Psoas muscle (tissue), 8 donors: ENCODE results near the gene IL34. TPM values are rescaled to one million over a fixed set of nuclear protein-coding genes. Genes with fewer than 3 reads are reported as not detected.
A peak's percentile ranks its signal among the peaks of the same experiment; 100 is the strongest.

Source experiments
- ATAC-seq, 4 donors: fragments of 200-7000 bp; cut with Tn5 transposase; one replicate each; pipeline ENCODE4 v1.9.1; 2020; ENCODE audit warnings: moderate library complexity in 3 of 4, mild to moderate bottlenecking in 2 of 4
- DNase-seq, 2 donors: peaks; one replicate each; pipeline ENCODE4 v3.0.0-alpha.2; 2020
- H3K27ac ChIP-seq: fragments of 200-600 bp; one replicate; pipeline ENCODE4 v1.8.0; 2022
- H3K27me3 ChIP-seq, 3 donors: fragments of 200-600 bp in 1 of 3; one replicate each; pipeline versions ENCODE4 v1.6.1 to v1.8.0; 2013 to 2022; ENCODE audit warnings: low read length in 2 of 3, mild to moderate bottlenecking in 2 of 3, moderate library complexity in 1 of 3; ENCODE audit not compliant: insufficient read depth in 3 of 3
- H3K36me3 ChIP-seq, 2 donors: fragments of 200-600 bp in 1 of 2; one replicate each; pipeline versions ENCODE4 v1.6.1 to v1.8.0; 2013 to 2022; ENCODE audit warnings: low read depth in 1 of 2, mild to moderate bottlenecking in 1 of 2, moderate library complexity in 1 of 2; ENCODE audit not compliant: insufficient read depth in 1 of 2
- H3K4me1 ChIP-seq: fragments of 200-600 bp; one replicate; pipeline ENCODE4 v1.8.0; 2022
- H3K4me3 ChIP-seq: fragments of 200-600 bp; one replicate; pipeline ENCODE4 v1.8.0; 2022; ENCODE audit warnings: mild to moderate bottlenecking
- H3K9me3 ChIP-seq: fragments of 200-600 bp; one replicate; pipeline ENCODE4 v1.8.0; 2022
- CTCF ChIP-seq: fragments of 200-600 bp; IDR thresholded peaks from one replicate; pipeline ENCODE4 v1.8.0; 2022; ENCODE audit warnings: antibody characterized with exemption
- WGBS, 3 donors: extraction: QIAGEN DNeasy Blood & Tissue Kit; methylation state at CpG; one replicate each; pipeline versions ENCODE4 v1.1.6 to v1.1.7; 2013; 5-methylcytosine and 5-hydroxymethylcytosine counted together
- intact Hi-C, 2 donors: fragments of 100-400 bp; cut with DNase I; formaldehyde crosslinking; loops; one replicate each; pipeline versions ENCODE4 v1.11.0 to v1.14.2; 2022
- polyA plus RNA-seq, 3 donors: library from polyadenylated mRNA; stranded (reverse); fragments of 200-250 nt; gene quantifications; one replicate each; pipeline ENCODE4 v1.2.3, GENCODE V29; 2013
- total RNA-seq, 4 donors: library from RNA; stranded (reverse); fragmentation: NEBNext Ultra II Directional in 2 of 4; extraction: Animal tissue kit (Norgen Biotek cat#: 25700) in 2 of 4; gene quantifications; one replicate each; pipeline versions ENCODE4 v1.2.1 to v1.2.4, GENCODE V29; 2021 to 2023
- donor health status: healthy with polysubstance abuse.
- donor health status: DM: no; HTN: no; CAD: no; lungs with moderate emphysema.
- donor health status: Bipolar disorder and iron deficiency.
- donor health status: healthy.
- donor health status: DM: yes; HTN: yes; CAD: no.
- donor health status: DM: no; HTN: no; CAD: no.
- donor health status: DM: no; HTN: no; CAD: no.
- donor health status: DM: yes; HTN: yes; CAD: no.

IL34 gene
- total and polyA plus RNA-seq, 7 donors = 0.89 to 18.5 (median 6.5) TPM

GRCh38 chr16:70699696-70700095 lies 53.3 kb downstream of the IL34 start:
- WGBS, 3 donors = 77 to 87% (median 83%) methylated on average over 17 of the region's 17 CpGs
- no peak for DNase-seq
- peaks cover 94% of the 10 kb centered on the region for H3K4me1 ChIP-seq
- intact Hi-C loops = loop anchor here (5.0 kb wide), 1 partner anchor 38 kb away; no protein-coding TSS in a partner anchor
- no peak overlapping the region for H3K4me3 ChIP-seq
- TF ChIP-seq CTCF = no peak
- no peaks in the 10 kb centered on the region for H3K9me3 ChIP-seq
- peak overlapping the region; percentile 85 for H3K27ac ChIP-seq
- no peak for ATAC-seq
- no peaks in the 10 kb centered on the region for H3K27me3 ChIP-seq
- H3K36me3 ChIP-seq = no peaks in the 10 kb centered on the region

- H3K27me3 ChIP-seq = no peaks in the 10 kb centered on the region
- no peaks in the 10 kb centered on the region for H3K9me3 ChIP-seq
- peak overlapping the region; percentile 85 for H3K27ac ChIP-seq
- peak; percentile 8 for TF ChIP-seq CTCF
- DNase-seq = peak; percentile 83 to 93
- no peaks in the 10 kb centered on the region for H3K36me3 ChIP-seq
- peak; percentile 80 to 85 (median 84) for ATAC-seq
- peaks cover 91% of the 10 kb centered on the region for H3K4me1 ChIP-seq
- intact Hi-C loops = loop anchor here in 1 of 2 donors (5.0 kb wide), 1 partner anchor 37 kb away; no protein-coding TSS in a partner anchor
- 37 to 51% (median 48%) methylated on average over 29 to 30 of the region's 30 CpGs for WGBS, 3 donors
- H3K4me3 ChIP-seq = no peak overlapping the region
These were observed 54.0 kb downstream of the IL34 start for GRCh38 chr16:70700101-70701020.

- peaks cover 84% of the 10 kb centered on the region for H3K4me1 ChIP-seq
- no peak for ATAC-seq
- intact Hi-C loops = loop anchor here in 1 of 2 donors (5.0 kb wide), 1 partner anchor 36 kb away; no protein-coding TSS in a partner anchor
- no peak for TF ChIP-seq CTCF
- WGBS, 3 donors = 54 to 65% (median 56%) methylated on average over 3 of the region's 3 CpGs
- H3K27ac ChIP-seq = peak overlapping the region; percentile 85
- H3K36me3 ChIP-seq = no peaks in the 10 kb centered on the region
- H3K27me3 ChIP-seq = no peaks in the 10 kb centered on the region
- no peak for DNase-seq
- no peak overlapping the region for H3K4me3 ChIP-seq
- H3K9me3 ChIP-seq = no peaks in the 10 kb centered on the region
These were observed 54.7 kb downstream of the IL34 start for GRCh38 chr16:70701036-70701435.

- DNase-seq = no peak
- ATAC-seq = no peak
- Histone ChIP-seq H3K36me3 (no peaks in the 10 kb centered on the region), H3K27me3 (no peaks in the 10 kb centered on the region), H3K4me1 (peaks cover 78% of the 10 kb centered on the region), H3K9me3 (no peaks in the 10 kb centered on the region), H3K4me3 (no peak overlapping the region), H3K27ac (peak overlapping the region; percentile 85)
- no peak for TF ChIP-seq CTCF
- intact Hi-C loops = loop anchor here in 1 of 2 donors (5.0 kb wide), 1 partner anchor 36 kb away; no protein-coding TSS in a partner anchor
- 51 to 68% (median 63%) methylated on average over 9 of the region's 9 CpGs for WGBS, 3 donors
These were observed 55.2 kb downstream of the IL34 start for GRCh38 chr16:70701596-70701995.
